IPS-18a (cell line): ENCODE data around the gene COL26A1.

Experiments
- H3K27ac ChIP-seq: one replicate; pipeline ENCODE4 v1.5.1; 2013; ENCODE audit warnings: low read length
- H3K27me3 ChIP-seq: one replicate; pipeline ENCODE4 v1.6.1; 2013; ENCODE audit warnings: mild to moderate bottlenecking, low read length; ENCODE audit not compliant: control insufficient read depth, insufficient read depth
- H3K36me3 ChIP-seq: one replicate; pipeline ENCODE4 v1.6.1; 2013; ENCODE audit warnings: low read depth, low read length; ENCODE audit not compliant: control insufficient read depth
- H3K4me1 ChIP-seq: one replicate; pipeline ENCODE4 v1.6.1; 2013; ENCODE audit warnings: low read depth, low read length; ENCODE audit not compliant: control insufficient read depth
- H3K4me3 ChIP-seq: one replicate; pipeline ENCODE4 v1.5.1; 2013; ENCODE audit warnings: low read length
- H3K9ac ChIP-seq: one replicate; pipeline ENCODE4 v1.6.1; 2013; ENCODE audit warnings: mild to moderate bottlenecking, low read length, moderate library complexity
- H3K9me3 ChIP-seq: one replicate; pipeline ENCODE4 v1.6.1; 2013; ENCODE audit warnings: low read depth, low read length; ENCODE audit not compliant: control insufficient read depth

The COL26A1 gene

GRCh38 chr7:101374990-101375389 is 12.3 kb downstream of the COL26A1 start:
- Histone ChIP-seq H3K9ac (no peak overlapping the region), H3K27me3 (no peaks in the 10 kb centered on the region), H3K4me1 (peaks cover 10% of the 10 kb centered on the region), H3K9me3 (no peaks in the 10 kb centered on the region), H3K27ac (no peak overlapping the region), H3K4me3 (no peak overlapping the region), H3K36me3 (peaks cover 6% of the 10 kb centered on the region)

GRCh38 chr7:101376601-101377000 is 13.9 kb downstream of the COL26A1 start:
- Histone ChIP-seq H3K27me3 (no peaks in the 10 kb centered on the region), H3K9ac (no peak overlapping the region)

GRCh38 chr7:101377189-101377736 is 14.6 kb downstream of the COL26A1 start:
- no peaks in the 10 kb centered on the region for H3K27me3 ChIP-seq
- H3K9me3 ChIP-seq = no peaks in the 10 kb centered on the region
- peaks cover 10% of the 10 kb centered on the region for H3K4me1 ChIP-seq
- H3K36me3 ChIP-seq = peaks cover 6% of the 10 kb centered on the region
- no peak overlapping the region for H3K9ac ChIP-seq
- no peak overlapping the region for H3K27ac ChIP-seq
- no peak overlapping the region for H3K4me3 ChIP-seq

More at GRCh38 chr7:101376601-101377000, 13.9 kb downstream of the COL26A1 start:
- no peaks in the 10 kb centered on the region for H3K9me3 ChIP-seq
- no peak overlapping the region for H3K4me3 ChIP-seq
- no peak overlapping the region for H3K27ac ChIP-seq
- H3K4me1 ChIP-seq = peaks cover 10% of the 10 kb centered on the region
- peaks cover 6% of the 10 kb centered on the region for H3K36me3 ChIP-seq

GRCh38 chr7:101378751-101379174 is 16.1 kb downstream of the COL26A1 start:
- Histone ChIP-seq H3K4me1 (peaks cover 10% of the 10 kb centered on the region), H3K27me3 (no peaks in the 10 kb centered on the region), H3K9me3 (no peaks in the 10 kb centered on the region), H3K36me3 (peaks cover 6% of the 10 kb centered on the region), H3K4me3 (no peak overlapping the region), H3K27ac (no peak overlapping the region), H3K9ac (no peak overlapping the region)

DNA sequence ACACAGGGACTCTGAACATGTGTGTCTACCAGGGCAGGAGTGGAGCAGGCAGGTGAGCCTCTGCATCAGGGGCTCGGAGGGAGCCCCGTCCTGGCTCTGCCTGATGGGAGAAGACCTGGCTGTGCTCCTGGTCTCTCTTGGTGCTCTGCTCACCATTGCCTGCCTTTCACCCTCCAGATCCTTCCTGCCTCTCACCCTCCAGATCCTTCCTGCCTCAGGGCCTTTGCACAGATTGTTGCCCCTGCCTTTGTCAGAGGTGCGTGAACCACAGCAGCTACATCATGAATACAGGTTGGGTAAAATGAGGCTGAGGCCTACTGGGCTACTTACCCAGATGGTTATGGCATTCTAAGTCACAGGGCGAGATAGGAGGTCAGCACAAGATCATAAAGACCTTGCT is 16.6 kb downstream of the COL26A1 start:
- Histone ChIP-seq H3K9me3 (no peaks in the 10 kb centered on the region), H3K4me3 (no peak overlapping the region), H3K27me3 (no peaks in the 10 kb centered on the region), H3K36me3 (peaks cover 6% of the 10 kb centered on the region), H3K4me1 (peaks cover 10% of the 10 kb centered on the region), H3K27ac (no peak overlapping the region), H3K9ac (no peak overlapping the region)

DNA sequence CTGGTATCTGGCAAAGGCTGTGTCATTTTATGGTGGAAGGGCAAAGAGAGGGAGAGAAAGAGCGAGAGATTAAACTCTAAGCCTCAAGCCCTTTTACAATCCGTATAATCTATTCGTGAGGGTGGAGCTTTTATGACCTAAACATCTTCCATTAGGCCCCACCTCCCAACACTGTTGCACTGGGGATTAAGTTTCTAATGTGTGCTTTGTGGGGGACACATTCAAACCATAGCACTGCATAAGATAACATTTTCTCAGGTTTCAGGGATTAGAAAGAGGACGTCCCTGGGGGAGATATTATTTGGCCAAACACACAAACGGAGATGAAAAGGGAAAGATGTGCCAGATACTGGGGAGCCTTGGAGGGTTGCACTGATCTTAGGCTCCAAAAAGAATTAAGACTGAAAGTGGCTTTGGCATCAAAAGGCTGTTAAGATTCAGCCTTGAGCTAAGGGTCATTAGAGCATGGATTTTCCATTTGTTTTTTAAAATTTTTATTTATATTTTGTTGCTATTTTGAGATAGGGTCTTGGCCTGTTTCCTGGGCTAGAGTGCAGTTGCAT is 19.0 kb downstream of the COL26A1 start:
- H3K9me3 ChIP-seq = no peaks in the 10 kb centered on the region
- H3K36me3 ChIP-seq = peaks cover 6% of the 10 kb centered on the region
- H3K4me1 ChIP-seq = peaks cover 14% of the 10 kb centered on the region
- no peak overlapping the region for H3K27ac ChIP-seq
- no peaks in the 10 kb centered on the region for H3K27me3 ChIP-seq
- no peak overlapping the region for H3K4me3 ChIP-seq
- H3K9ac ChIP-seq = no peak overlapping the region

DNA sequence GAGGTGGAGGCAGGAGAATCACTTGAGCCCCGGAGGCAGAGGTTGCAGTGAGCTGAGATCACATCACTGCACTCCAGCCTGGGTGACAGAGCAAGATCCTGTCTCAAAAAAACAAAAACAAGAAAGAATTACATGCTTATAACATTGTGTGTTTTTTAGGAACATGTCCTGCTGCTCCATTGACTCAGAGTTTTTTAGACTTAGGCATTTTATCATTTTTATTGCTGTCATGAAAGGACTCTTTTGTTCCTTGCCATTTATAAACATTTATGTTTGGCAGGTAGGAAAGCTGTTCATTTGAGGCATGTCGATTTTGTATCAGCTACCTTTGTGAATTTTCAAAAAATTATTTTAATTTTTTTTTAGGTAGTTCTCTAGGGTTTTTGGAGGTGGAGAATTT is 20.3 kb downstream of the COL26A1 start:
- Histone ChIP-seq H3K4me3 (no peak overlapping the region), H3K27ac (no peak overlapping the region), H3K4me1 (peaks cover 19% of the 10 kb centered on the region), H3K9ac (no peak overlapping the region), H3K27me3 (no peaks in the 10 kb centered on the region), H3K36me3 (no peaks in the 10 kb centered on the region), H3K9me3 (no peaks in the 10 kb centered on the region)

- no peak overlapping the region for H3K9ac ChIP-seq
- H3K36me3 ChIP-seq = no peaks in the 10 kb centered on the region
- H3K27ac ChIP-seq = no peak overlapping the region
- no peak overlapping the region for H3K4me3 ChIP-seq
- H3K4me1 ChIP-seq = peaks cover 12% of the 10 kb centered on the region
- H3K9me3 ChIP-seq = no peaks in the 10 kb centered on the region
- no peaks in the 10 kb centered on the region for H3K27me3 ChIP-seq
These were observed 23.5 kb downstream of the COL26A1 start for GRCh38 chr7:101386177-101386557.

GRCh38 chr7:101386558-101387231 is 24.0 kb downstream of the COL26A1 start:
- H3K27me3 ChIP-seq = no peaks in the 10 kb centered on the region
- H3K4me3 ChIP-seq = no peak overlapping the region
- peaks cover 12% of the 10 kb centered on the region for H3K4me1 ChIP-seq
- H3K9me3 ChIP-seq = no peaks in the 10 kb centered on the region
- no peak overlapping the region for H3K27ac ChIP-seq
- no peak overlapping the region for H3K9ac ChIP-seq
- no peaks in the 10 kb centered on the region for H3K36me3 ChIP-seq

GRCh38 chr7:101390901-101391301 is 28.2 kb downstream of the COL26A1 start:
- no peak overlapping the region for H3K9ac ChIP-seq
- H3K9me3 ChIP-seq = no peaks in the 10 kb centered on the region
- no peak overlapping the region for H3K4me3 ChIP-seq
- peaks cover 21% of the 10 kb centered on the region for H3K4me1 ChIP-seq
- no peak overlapping the region for H3K27ac ChIP-seq
- H3K27me3 ChIP-seq = no peaks in the 10 kb centered on the region
- no peaks in the 10 kb centered on the region for H3K36me3 ChIP-seq

DNA sequence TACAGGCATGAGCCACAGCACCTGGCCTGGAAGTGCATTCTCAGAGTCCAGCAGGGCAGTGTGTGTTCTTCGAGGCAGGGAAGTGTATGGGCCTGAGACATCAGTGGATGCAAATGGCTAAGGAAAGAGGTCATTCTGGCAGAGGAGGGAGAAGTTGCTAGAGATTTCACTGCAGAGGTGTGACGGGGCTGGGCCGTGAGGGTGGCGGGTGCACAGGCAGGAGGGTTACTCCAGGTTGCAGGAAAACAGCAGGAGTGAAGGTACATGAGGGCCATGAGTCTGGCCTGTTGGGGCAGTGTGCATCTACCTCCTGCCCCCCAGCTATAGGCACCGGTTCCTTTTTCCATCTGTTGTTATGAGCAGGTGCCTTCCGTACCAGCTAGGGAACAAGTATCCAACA is 29.3 kb downstream of the COL26A1 start:
- no peaks in the 10 kb centered on the region for H3K36me3 ChIP-seq
- peaks cover 13% of the 10 kb centered on the region for H3K4me1 ChIP-seq
- H3K9ac ChIP-seq = no peak overlapping the region
- no peaks in the 10 kb centered on the region for H3K9me3 ChIP-seq
- no peak overlapping the region for H3K27ac ChIP-seq
- no peak overlapping the region for H3K4me3 ChIP-seq
- no peaks in the 10 kb centered on the region for H3K27me3 ChIP-seq

GRCh38 chr7:101393865-101394264 is 31.2 kb downstream of the COL26A1 start:
- no peaks in the 10 kb centered on the region for H3K27me3 ChIP-seq
- no peak overlapping the region for H3K4me3 ChIP-seq
- H3K9me3 ChIP-seq = no peaks in the 10 kb centered on the region
- no peak overlapping the region for H3K9ac ChIP-seq
- no peaks in the 10 kb centered on the region for H3K36me3 ChIP-seq
- H3K4me1 ChIP-seq = peaks cover 17% of the 10 kb centered on the region
- H3K27ac ChIP-seq = no peak overlapping the region
